ENCODE results near the gene RNU1-1. TPM values are rescaled to one million over a fixed set of nuclear protein-coding genes. Genes with fewer than 3 reads are reported as not detected.
"Not testable (repeated sequence)": the region's sequence is repeated elsewhere in the genome, so short reads cannot be mapped to it uniquely, and the experiment has no call there.

RNU1-1 gene
- total and polyA plus RNA-seq, 7 experiments from 2014 or later = 2,341 to 4,458 (median 3,337) TPM; not detected in 2

GRCh38 chr1:16535898-16536297 lies 21.8 kb upstream of the RNU1-1 start:
- H3K27me3 Mint-ChIP-seq = peaks cover 20 to 55% (median 26%) of the 10 kb centered on the region in 5 donors
- H3K4me3 ChIP-seq (ENCODE audit: low read length); H3K27me3 ChIP-seq (ENCODE audit: control insufficient read depth in 2 of 2, insufficient read depth in 2 of 2, low read length in 2 of 2); H3K27ac ChIP-seq (ENCODE audit: low read depth, low read length); H3K4me1 ChIP-seq (ENCODE audit: control insufficient read depth in 2 of 2, insufficient read depth in 2 of 2, low read length in 2 of 2); H3K27ac Mint-ChIP-seq; intact Hi-C loops (cut with micrococcal nuclease); ATAC-seq; H3K36me3 Mint-ChIP-seq; H3K9me3 ChIP-seq (ENCODE audit: control insufficient read depth in 2 of 3, low read length in 3 of 3); POLR2A ChIA-PET; CTCF ChIA-PET; H3K9me3 Mint-ChIP-seq; H3K36me3 ChIP-seq (ENCODE audit: control insufficient read depth in 2 of 3, insufficient read depth in 3 of 3, low read length in 3 of 3); DNase-seq: not testable (repeated sequence)
- H3K4me3 Mint-ChIP-seq = peak overlapping the region in 1 of 10 donors; percentile 39
- peaks cover 0 to 11% (median 8%) of the 10 kb centered on the region in 7 donors for H3K4me1 Mint-ChIP-seq

- H3K27ac ChIP-seq (ENCODE audit: low read depth, low read length); H3K4me3 ChIP-seq (ENCODE audit: low read length); CTCF ChIA-PET; POLR2A ChIA-PET; intact Hi-C loops (cut with micrococcal nuclease); H3K9me3 ChIP-seq (ENCODE audit: control insufficient read depth in 2 of 3, low read length in 3 of 3); DNase-seq; H3K4me1 ChIP-seq (ENCODE audit: control insufficient read depth in 2 of 2, insufficient read depth in 2 of 2, low read length in 2 of 2); H3K27me3 ChIP-seq (ENCODE audit: control insufficient read depth in 2 of 2, insufficient read depth in 2 of 2, low read length in 2 of 2); H3K9me3 Mint-ChIP-seq; ATAC-seq; H3K36me3 Mint-ChIP-seq; H3K36me3 ChIP-seq (ENCODE audit: control insufficient read depth in 2 of 3, insufficient read depth in 3 of 3, low read length in 3 of 3): not testable (repeated sequence)
- peak overlapping the region in 7 of 10 donors; percentile 43 to 90 (median 71) for H3K4me3 Mint-ChIP-seq
- H3K27ac Mint-ChIP-seq = peak overlapping the region in 1 of 9 donors; percentile 19
- H3K4me1 Mint-ChIP-seq = peaks cover 0 to 11% (median 8%) of the 10 kb centered on the region in 7 donors
- H3K27me3 Mint-ChIP-seq = peaks cover 20 to 55% (median 27%) of the 10 kb centered on the region in 5 donors
These were observed 21.4 kb upstream of the RNU1-1 start for GRCh38 chr1:16535487-16535886.

DNA sequence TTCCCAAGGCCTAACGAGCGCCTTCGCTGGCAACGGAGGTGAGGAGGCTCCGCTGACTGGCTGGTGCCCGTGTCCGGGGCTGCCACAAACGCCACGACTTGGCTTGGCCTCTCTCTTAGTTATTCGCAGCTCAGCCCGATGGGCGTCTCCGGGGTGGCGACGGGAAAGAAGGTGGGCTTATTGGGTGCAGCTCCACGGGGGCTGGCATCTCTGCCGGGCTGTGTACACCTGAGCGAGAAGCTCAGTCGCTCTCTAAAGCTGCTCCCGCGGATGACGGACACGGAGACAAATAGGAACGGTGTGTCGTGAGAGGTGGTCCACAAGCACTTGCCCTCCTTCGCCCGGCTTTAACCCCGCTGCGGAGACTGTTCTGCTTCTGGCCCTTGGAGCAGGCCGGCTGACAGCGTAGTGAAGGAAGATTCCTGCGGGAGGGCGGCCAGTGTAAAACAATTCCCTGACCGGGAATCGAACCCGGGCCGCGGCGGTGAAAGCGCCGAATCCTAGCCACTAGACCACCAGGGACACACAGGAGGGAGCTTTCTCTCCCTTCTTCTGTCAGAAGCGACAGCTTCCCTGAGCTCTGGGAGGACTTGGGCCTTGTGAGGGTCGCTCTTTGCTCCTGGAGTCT lies 20.9 kb upstream of the RNU1-1 start:
- H3K9me3 ChIP-seq (ENCODE audit: control insufficient read depth in 2 of 3, low read length in 3 of 3); H3K27ac ChIP-seq (ENCODE audit: low read depth, low read length); H3K4me3 ChIP-seq (ENCODE audit: low read length); H3K36me3 Mint-ChIP-seq; H3K27me3 ChIP-seq (ENCODE audit: control insufficient read depth in 2 of 2, insufficient read depth in 2 of 2, low read length in 2 of 2); H3K9me3 Mint-ChIP-seq; CTCF ChIA-PET; H3K36me3 ChIP-seq (ENCODE audit: control insufficient read depth in 2 of 3, insufficient read depth in 3 of 3, low read length in 3 of 3); intact Hi-C loops (cut with micrococcal nuclease); POLR2A ChIA-PET; H3K4me1 ChIP-seq (ENCODE audit: control insufficient read depth in 2 of 2, insufficient read depth in 2 of 2, low read length in 2 of 2): not testable (repeated sequence)
- H3K4me3 Mint-ChIP-seq = peak overlapping the region; percentile 50 to 90 (median 84)
- H3K27ac Mint-ChIP-seq = peak overlapping the region in 1 of 9 donors; percentile 52
- H3K4me1 Mint-ChIP-seq = peaks cover 0 to 11% (median 8%) of the 10 kb centered on the region in 7 donors
- DNase-seq = peak in 4 of 9 donors; percentile 10 to 55 (median 24)
- ATAC-seq = peak; percentile 63
- peaks cover 20 to 54% (median 28%) of the 10 kb centered on the region in 5 donors for H3K27me3 Mint-ChIP-seq

- H3K36me3 ChIP-seq (ENCODE audit: control insufficient read depth in 2 of 3, insufficient read depth in 3 of 3, low read length in 3 of 3); H3K27ac Mint-ChIP-seq; H3K4me3 ChIP-seq (ENCODE audit: low read length); intact Hi-C loops (cut with micrococcal nuclease); POLR2A ChIA-PET; H3K9me3 Mint-ChIP-seq; CTCF ChIA-PET; H3K27me3 ChIP-seq (ENCODE audit: control insufficient read depth in 2 of 2, insufficient read depth in 2 of 2, low read length in 2 of 2); H3K9me3 ChIP-seq (ENCODE audit: control insufficient read depth in 2 of 3, low read length in 3 of 3); H3K36me3 Mint-ChIP-seq; H3K27ac ChIP-seq (ENCODE audit: low read depth, low read length); H3K4me1 ChIP-seq (ENCODE audit: control insufficient read depth in 2 of 2, insufficient read depth in 2 of 2, low read length in 2 of 2): not testable (repeated sequence)
- peak overlapping the region in 8 of 10 donors; percentile 71 to 90 (median 84) for H3K4me3 Mint-ChIP-seq
- peak; percentile 26 for ATAC-seq
- H3K4me1 Mint-ChIP-seq = peaks cover 0 to 11% (median 8%) of the 10 kb centered on the region in 7 donors
- H3K27me3 Mint-ChIP-seq = peaks cover 20 to 58% (median 28%) of the 10 kb centered on the region in 5 donors
- peak in 4 of 9 donors; percentile 11 to 24 (median 16) for DNase-seq
These were observed 20.2 kb upstream of the RNU1-1 start for GRCh38 chr1:16534239-16534828.

DNA sequence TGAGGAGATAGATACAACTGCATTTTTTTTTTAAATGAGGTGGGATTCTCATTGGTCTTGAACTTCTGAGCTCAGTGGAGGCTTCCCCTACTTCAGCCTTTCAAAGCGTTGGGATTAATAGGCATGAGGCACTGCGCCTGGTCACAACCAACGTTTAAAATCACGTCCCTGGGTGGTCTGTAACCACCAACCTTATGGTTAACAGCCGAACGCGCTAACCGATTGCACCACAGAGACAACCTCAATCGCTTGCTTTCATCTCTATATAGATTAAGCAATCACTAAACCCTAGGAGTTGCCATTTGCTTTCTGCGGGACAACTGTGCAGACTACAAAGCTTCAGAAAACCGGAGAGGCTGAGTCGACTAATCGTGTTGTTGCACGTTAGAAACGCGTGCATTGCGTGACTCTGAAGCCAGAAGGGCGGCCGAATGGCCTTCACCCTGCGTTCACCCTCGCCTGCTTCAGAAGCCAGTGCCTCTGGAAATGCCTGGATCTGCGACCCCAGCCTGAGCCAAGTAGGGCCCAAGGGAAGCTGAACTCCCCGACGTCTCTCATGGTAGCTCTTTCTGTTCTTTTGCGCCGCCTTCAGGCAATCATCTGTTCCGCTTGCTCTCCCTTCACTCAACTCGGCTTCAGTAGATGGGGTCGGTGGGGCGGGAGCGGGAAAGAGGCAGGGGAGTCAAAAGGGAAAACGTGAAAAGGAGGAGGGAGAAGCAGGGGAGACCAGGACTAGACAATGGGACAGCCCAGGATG lies 18.3 kb upstream of the RNU1-1 start:
- intact Hi-C loops (cut with micrococcal nuclease); H3K27me3 ChIP-seq (ENCODE audit: control insufficient read depth in 2 of 2, insufficient read depth in 2 of 2, low read length in 2 of 2); H3K36me3 Mint-ChIP-seq; H3K4me1 ChIP-seq (ENCODE audit: control insufficient read depth in 2 of 2, insufficient read depth in 2 of 2, low read length in 2 of 2); H3K27ac ChIP-seq (ENCODE audit: low read depth, low read length); ATAC-seq; CTCF ChIA-PET; H3K27ac Mint-ChIP-seq; H3K9me3 Mint-ChIP-seq; H3K4me3 ChIP-seq (ENCODE audit: low read length); H3K9me3 ChIP-seq (ENCODE audit: control insufficient read depth in 2 of 3, low read length in 3 of 3); POLR2A ChIA-PET; DNase-seq; H3K36me3 ChIP-seq (ENCODE audit: control insufficient read depth in 2 of 3, insufficient read depth in 3 of 3, low read length in 3 of 3): not testable (repeated sequence)
- Mint-ChIP-seq H3K4me3 (peak overlapping the region in 3 of 10 donors; percentile 2 to 35 (median 23)), H3K4me1 (peaks cover 0 to 11% (median 8%) of the 10 kb centered on the region in 7 donors), H3K27me3 (peaks cover 20 to 63% (median 28%) of the 10 kb centered on the region in 5 donors)

DNA sequence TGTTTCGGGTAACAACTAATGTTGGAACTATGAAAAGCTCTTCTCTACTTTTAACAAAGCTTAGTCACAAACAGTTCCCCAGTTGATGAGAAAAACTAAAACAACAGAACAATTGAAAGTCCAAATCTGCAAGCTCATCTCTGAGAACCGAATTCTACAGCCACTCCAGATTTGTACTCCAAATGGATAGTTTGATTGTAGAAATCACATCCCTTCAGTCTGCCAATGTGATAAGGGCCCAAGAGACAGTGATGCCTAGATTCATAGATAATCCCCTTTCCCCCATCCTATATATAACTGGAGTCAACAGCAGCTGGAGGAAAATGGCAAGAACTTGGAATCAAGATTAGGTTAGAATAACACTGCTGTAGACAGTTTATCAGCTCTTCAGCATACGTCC lies 14.3 kb upstream of the RNU1-1 start:
- H3K9me3 ChIP-seq (ENCODE audit: control insufficient read depth in 2 of 3, low read length in 3 of 3); H3K27ac ChIP-seq (ENCODE audit: low read depth, low read length); H3K4me3 Mint-ChIP-seq; H3K4me3 ChIP-seq (ENCODE audit: low read length); ATAC-seq; intact Hi-C loops (cut with micrococcal nuclease); H3K36me3 ChIP-seq (ENCODE audit: control insufficient read depth in 2 of 3, insufficient read depth in 3 of 3, low read length in 3 of 3); H3K36me3 Mint-ChIP-seq; H3K27me3 ChIP-seq (ENCODE audit: control insufficient read depth in 2 of 2, insufficient read depth in 2 of 2, low read length in 2 of 2); H3K4me1 ChIP-seq (ENCODE audit: control insufficient read depth in 2 of 2, insufficient read depth in 2 of 2, low read length in 2 of 2); H3K9me3 Mint-ChIP-seq; DNase-seq; H3K4me1 Mint-ChIP-seq; H3K27ac Mint-ChIP-seq: not testable (repeated sequence)
- POLR2A ChIA-PET = interaction anchor here (0.6 kb wide), 1 partner anchor 93 kb away, joined by 4 read pairs; no protein-coding TSS in a partner anchor
- CTCF ChIA-PET = interaction anchor here (0.6 kb wide), 1 partner anchor 558 kb away, joined by 3 read pairs; no protein-coding TSS in a partner anchor
- peaks cover 15 to 64% (median 20%) of the 10 kb centered on the region in 5 donors for H3K27me3 Mint-ChIP-seq
